Smooth muscle cell (in vitro differentiated cells): ENCODE results near the gene PDILT. TPM values are rescaled to one million over a fixed set of nuclear protein-coding genes. Genes with fewer than 3 reads are reported as not detected.

Source experiments
- DNase-seq: peaks from one replicate; lab custom pipeline; 2025; ENCODE audit not compliant: unreplicated experiment; lab: John Stamatoyannopoulos, UW
- H2AFZ ChIP-seq: fragments of 200-600 bp; sonication (generic); 2 replicates; pipeline ENCODE4 v1.6.0; 2016; ENCODE audit warnings: antibody characterized with exemption, low read depth, mild to moderate bottlenecking
- H3F3A ChIP-seq: fragments of 200-600 bp; sonication (generic); 2 replicates; pipeline ENCODE4 v1.6.0; 2017; ENCODE audit warnings: antibody characterized with exemption, low read depth
- H3K27ac ChIP-seq: fragments of 200-600 bp; sonication (generic); 2 replicates; pipeline ENCODE4 v1.5.1; 2016; ENCODE audit warnings: low read depth, mild to moderate bottlenecking
- H3K27me3 ChIP-seq: fragments of 200-600 bp; sonication (generic); 2 replicates; pipeline ENCODE4 v1.6.1; 2016; ENCODE audit warnings: low read depth, mild to moderate bottlenecking
- H3K36me3 ChIP-seq: fragments of 200-600 bp; sonication (generic); 2 replicates; pipeline ENCODE4 v1.5.1; 2016; ENCODE audit warnings: low read depth
- H3K4me1 ChIP-seq: fragments of 200-600 bp; sonication (generic); 2 replicates; pipeline ENCODE4 v1.5.1; 2016; ENCODE audit warnings: low read depth
- H3K4me2 ChIP-seq: fragments of 200-600 bp; sonication (generic); 2 replicates; pipeline ENCODE4 v1.6.0; 2016; ENCODE audit warnings: mild to moderate bottlenecking
- H3K4me3 ChIP-seq: fragments of 200-600 bp; sonication (generic); 2 replicates; pipeline ENCODE4 v1.5.1; 2016; ENCODE audit warnings: mild to moderate bottlenecking
- H3K79me2 ChIP-seq: fragments of 200-600 bp; sonication (generic); 2 replicates; pipeline ENCODE4 v1.6.0; 2016; ENCODE audit warnings: low read depth, mild to moderate bottlenecking
- H3K9ac ChIP-seq: fragments of 200-600 bp; sonication (generic); 2 replicates; pipeline ENCODE4 v1.6.0; 2016; ENCODE audit warnings: low read depth
- H3K9me3 ChIP-seq: fragments of 200-600 bp; sonication (generic); replicated peaks from 2 replicates; pipeline ENCODE4 v1.5.1; 2016; ENCODE audit warnings: low read depth
- H4K20me1 ChIP-seq: fragments of 200-600 bp; sonication (generic); 2 replicates; pipeline ENCODE4 v1.6.0; 2016; ENCODE audit warnings: low read depth
- CTCF ChIP-seq: fragments of 200-600 bp; sonication (generic); IDR thresholded peaks from 2 replicates; pipeline ENCODE4 v1.5.1; 2017; ENCODE audit warnings: borderline replicate concordance, mild to moderate bottlenecking, antibody characterized with exemption; ENCODE audit not compliant: insufficient read depth, poor library complexity, severe bottlenecking
- WGBS: methylation state at CpG from one replicate; pipeline ENCODE4 v1.1.7; 2016; ENCODE audit warnings: low lambda C conversion rate; 5-methylcytosine and 5-hydroxymethylcytosine counted together
- polyA plus RNA-seq: library from polyadenylated mRNA; unstranded; fragments of >200 nt; fragmentation: Nextera tagmentation; extraction: Ambion mirVana; gene quantifications from 2 replicates; pipeline ENCODE4 v1.2.1, GENCODE V29; 2016
- total RNA-seq: library from RNA; depleted of rRNA; stranded (reverse); fragments of >200 nt; gene quantifications from 2 replicates; pipeline ENCODE4 v1.2.3, GENCODE V29; 2014

The PDILT gene
- total and polyA plus RNA-seq, 2 experiments from 2014 or later = not detected

- Histone ChIP-seq H3K36me3 (no peaks in the 10 kb centered on the region), H3K9me3 (no peaks in the 10 kb centered on the region), H3K4me1 (no peaks in the 10 kb centered on the region), H3K27ac (no peak overlapping the region), H3K79me2 (no peaks in the 10 kb centered on the region), H3K4me2 (no peak overlapping the region), H3K27me3 (no peaks in the 10 kb centered on the region), H3K4me3 (no peak overlapping the region), H4K20me1 (no peaks in the 10 kb centered on the region), H3F3A (no peaks in the 10 kb centered on the region), H3K9ac (no peak overlapping the region), H2AFZ (no peak overlapping the region)
- DNase-seq = no peak
- TF ChIP-seq CTCF = no peak
- WGBS = 85% methylated on average over 2 of the region's 2 CpGs
Observed at GRCh38 chr16:20402651-20403050, 1.9 kb downstream of the PDILT start.

GRCh38 chr16:20401475-20402016 is 3.0 kb downstream of the PDILT start:
- Histone ChIP-seq H3K4me3 (no peak overlapping the region), H3K27ac (no peak overlapping the region), H3K36me3 (no peaks in the 10 kb centered on the region), H3K79me2 (no peaks in the 10 kb centered on the region), H3K27me3 (no peaks in the 10 kb centered on the region), H3K9me3 (no peaks in the 10 kb centered on the region), H3K9ac (no peak overlapping the region), H3F3A (no peaks in the 10 kb centered on the region), H3K4me1 (no peaks in the 10 kb centered on the region), H4K20me1 (no peaks in the 10 kb centered on the region), H3K4me2 (no peak overlapping the region), H2AFZ (no peak overlapping the region)
- WGBS = 80% methylated on average over 8 of the region's 8 CpGs
- no peak for DNase-seq
- no peak for TF ChIP-seq CTCF

- Histone ChIP-seq H3K4me3 (no peak overlapping the region), H2AFZ (no peak overlapping the region), H3K27ac (no peak overlapping the region), H3K27me3 (no peaks in the 10 kb centered on the region), H3K36me3 (no peaks in the 10 kb centered on the region), H3F3A (no peaks in the 10 kb centered on the region), H3K4me1 (no peaks in the 10 kb centered on the region), H4K20me1 (no peaks in the 10 kb centered on the region), H3K9me3 (no peaks in the 10 kb centered on the region), H3K9ac (no peak overlapping the region), H3K79me2 (no peaks in the 10 kb centered on the region), H3K4me2 (no peak overlapping the region)
- no peak for TF ChIP-seq CTCF
- WGBS = 74% methylated on average over 2 of the region's 2 CpGs
- no peak for DNase-seq
Observed at GRCh38 chr16:20401066-20401465, 3.5 kb downstream of the PDILT start.

GRCh38 chr16:20399185-20399584 is 5.4 kb downstream of the PDILT start:
- no peak for TF ChIP-seq CTCF
- H3K27ac ChIP-seq = no peak overlapping the region
- no peak overlapping the region for H2AFZ ChIP-seq
- no peaks in the 10 kb centered on the region for H3K9me3 ChIP-seq
- no peaks in the 10 kb centered on the region for H4K20me1 ChIP-seq
- H3K9ac ChIP-seq = no peak overlapping the region
- 67% methylated on average over 7 of the region's 7 CpGs for whole genome bisulfite sequencing
- H3K4me3 ChIP-seq = no peak overlapping the region
- no peak overlapping the region for H3K4me2 ChIP-seq
- H3K4me1 ChIP-seq = no peaks in the 10 kb centered on the region
- DNase-seq = no peak
- no peaks in the 10 kb centered on the region for H3K27me3 ChIP-seq
- H3F3A ChIP-seq = no peaks in the 10 kb centered on the region
- H3K79me2 ChIP-seq = no peaks in the 10 kb centered on the region
- H3K36me3 ChIP-seq = no peaks in the 10 kb centered on the region
